ENCODE data around the gene SAMM50.

DNA sequence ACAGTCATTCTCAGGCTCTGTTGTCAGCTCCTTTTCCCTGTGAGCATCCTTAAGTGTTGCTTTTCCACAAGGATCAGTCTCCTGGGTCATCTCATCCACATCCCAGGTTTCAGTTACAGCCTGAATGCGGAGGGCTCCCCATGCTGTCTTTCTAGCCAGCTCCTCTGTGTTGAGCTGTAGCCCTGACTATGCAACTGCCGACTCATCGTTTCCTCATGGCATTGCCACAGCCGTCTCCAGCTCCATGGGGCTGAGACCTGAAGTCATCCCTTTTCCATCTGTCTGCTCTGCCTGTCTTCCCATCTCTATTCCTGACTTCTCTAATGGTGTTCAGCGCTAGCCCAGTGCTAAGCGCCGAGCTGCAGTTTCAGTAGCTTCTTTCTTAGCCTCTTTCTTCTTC lies 11.8 kb downstream of the SAMM50 start:
- TF ChIP-seq, protein P1, sequence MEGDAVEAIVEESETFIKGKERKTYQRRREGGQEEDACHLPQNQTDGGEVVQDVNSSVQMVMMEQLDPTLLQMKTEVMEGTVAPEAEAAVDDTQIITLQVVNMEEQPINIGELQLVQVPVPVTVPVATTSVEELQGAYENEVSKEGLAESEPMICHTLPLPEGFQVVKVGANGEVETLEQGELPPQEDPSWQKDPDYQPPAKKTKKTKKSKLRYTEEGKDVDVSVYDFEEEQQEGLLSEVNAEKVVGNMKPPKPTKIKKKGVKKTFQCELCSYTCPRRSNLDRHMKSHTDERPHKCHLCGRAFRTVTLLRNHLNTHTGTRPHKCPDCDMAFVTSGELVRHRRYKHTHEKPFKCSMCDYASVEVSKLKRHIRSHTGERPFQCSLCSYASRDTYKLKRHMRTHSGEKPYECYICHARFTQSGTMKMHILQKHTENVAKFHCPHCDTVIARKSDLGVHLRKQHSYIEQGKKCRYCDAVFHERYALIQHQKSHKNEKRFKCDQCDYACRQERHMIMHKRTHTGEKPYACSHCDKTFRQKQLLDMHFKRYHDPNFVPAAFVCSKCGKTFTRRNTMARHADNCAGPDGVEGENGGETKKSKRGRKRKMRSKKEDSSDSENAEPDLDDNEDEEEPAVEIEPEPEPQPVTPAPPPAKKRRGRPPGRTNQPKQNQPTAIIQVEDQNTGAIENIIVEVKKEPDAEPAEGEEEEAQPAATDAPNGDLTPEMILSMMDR (IDR thresholded peaks at IDR 0.05): no peak
- no peak for TF ChIP-seq POLR2A (IDR thresholded peaks at IDR 0.05)

Measured in thyroid gland (tissue), 4 donors.